SW 1271 (cell line): ENCODE measurements around the gene USP46.

Experiments
- DNase-seq, 2 experiments: peaks; one replicate each; lab custom pipeline; 2025; lab: John Stamatoyannopoulos, UW

Gene USP46

GRCh38 chr4:52573551-52573950 is 85.5 kb downstream of the USP46 start:
- DNase-seq: no peak

- no peak for DNase-seq
Observed at GRCh38 chr4:52572936-52573485, 86.1 kb downstream of the USP46 start.

GRCh38 chr4:52568351-52568750 is 90.8 kb downstream of the USP46 start:
- no peak for DNase-seq

DNA sequence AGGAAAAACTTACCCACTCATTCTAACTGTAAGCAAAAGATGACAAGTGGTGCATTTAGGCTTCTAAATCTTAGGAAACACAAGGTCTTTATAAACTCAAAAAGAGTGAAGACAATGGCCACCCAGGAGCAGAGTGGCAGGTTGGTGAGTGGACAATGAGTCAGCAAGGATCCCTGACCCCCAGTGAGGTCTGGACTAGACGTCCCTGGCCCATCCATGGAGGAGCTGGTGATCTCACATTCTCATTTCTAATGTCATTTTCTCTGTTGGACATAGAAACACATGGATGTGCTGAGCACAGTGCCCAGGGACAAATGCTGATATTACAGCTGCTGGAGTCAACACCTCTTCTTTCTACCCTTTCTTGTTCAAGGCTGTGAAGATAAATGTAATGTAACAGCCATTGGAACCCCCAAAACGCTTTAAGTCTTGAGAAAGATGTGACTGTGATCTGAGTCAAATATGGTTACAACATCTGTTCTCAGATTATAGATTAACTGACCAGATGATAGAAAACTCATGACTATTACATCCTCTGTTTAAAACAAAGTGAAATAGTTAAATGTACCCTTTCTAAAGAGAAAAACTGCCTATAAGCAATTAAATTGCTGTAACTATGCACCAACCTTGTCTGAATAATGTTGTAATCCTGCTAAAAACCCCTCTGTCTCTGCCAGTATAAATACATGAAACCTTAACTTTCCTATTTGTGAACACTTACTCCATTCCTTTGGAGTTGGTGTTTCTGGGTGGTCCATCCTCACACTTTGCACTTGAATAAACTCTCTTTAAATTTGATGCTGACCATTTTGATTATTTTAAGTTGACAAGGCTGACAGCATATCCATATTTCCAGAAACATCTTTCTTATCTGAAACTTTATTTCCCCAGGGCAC is 92.7 kb downstream of the USP46 start:
- DNase-seq: no peak

DNA sequence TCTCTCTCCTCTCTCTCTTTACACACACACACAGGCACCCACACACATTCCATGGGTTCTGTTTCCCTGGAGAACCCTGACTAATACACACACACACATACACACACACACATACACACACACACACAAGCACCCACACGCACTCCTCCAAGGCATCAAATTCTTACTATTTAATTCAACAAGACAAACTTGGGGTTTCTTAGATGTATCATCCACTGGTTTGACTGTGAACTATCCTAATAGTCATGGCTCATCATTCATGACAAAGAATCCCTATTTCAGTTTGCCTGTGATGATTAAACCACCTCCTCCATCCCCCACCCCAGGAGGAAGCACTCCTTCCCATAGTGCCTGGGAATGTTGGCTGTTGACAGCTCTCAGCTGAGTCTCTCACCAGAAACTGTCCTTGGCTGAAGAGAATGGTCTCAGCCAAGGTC is 98.2 kb downstream of the USP46 start:
- no peak for DNase-seq

DNA sequence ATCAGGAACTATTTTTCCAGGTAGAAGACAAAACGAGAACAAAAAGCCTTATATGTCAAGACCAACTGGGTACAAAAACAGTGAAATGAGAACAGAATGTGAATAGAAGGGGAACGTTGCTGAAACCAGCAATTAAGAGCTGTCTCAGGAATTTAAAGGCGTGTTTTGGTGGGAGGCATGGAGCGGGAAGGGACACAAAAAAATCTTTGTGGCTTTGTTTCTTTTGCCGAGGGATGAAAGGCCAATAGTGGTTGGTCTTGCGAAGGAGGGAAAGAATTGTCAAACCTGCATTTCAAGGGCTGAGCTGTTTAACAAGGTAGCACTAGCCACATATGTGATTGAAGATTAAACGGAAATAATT is 103.8 kb downstream of the USP46 start:
- no peak for DNase-seq

- DNase-seq: no peak
Observed at GRCh38 chr4:52554612-52555355, 104.3 kb downstream of the USP46 start.

DNA sequence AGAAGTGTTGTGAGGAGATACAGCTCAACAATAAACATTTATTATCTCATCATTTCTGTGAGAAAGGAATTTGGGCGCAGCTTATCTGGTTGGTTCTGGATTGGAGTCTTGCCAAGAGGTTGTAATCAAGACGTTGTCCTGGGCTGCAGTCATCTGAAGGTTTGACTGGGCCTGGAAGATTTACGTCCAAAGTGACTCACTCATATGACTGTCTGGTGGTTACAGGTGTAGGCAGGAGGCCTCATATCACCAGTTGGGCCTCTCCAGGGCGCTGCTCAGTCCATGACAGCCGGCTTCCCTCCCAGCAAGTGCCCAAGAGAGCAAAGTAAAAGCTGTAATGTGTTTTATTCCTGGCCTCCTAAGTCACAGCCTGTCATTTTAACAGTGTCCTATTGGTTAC is 106.3 kb downstream of the USP46 start:
- DNase-seq: no peak

DNA sequence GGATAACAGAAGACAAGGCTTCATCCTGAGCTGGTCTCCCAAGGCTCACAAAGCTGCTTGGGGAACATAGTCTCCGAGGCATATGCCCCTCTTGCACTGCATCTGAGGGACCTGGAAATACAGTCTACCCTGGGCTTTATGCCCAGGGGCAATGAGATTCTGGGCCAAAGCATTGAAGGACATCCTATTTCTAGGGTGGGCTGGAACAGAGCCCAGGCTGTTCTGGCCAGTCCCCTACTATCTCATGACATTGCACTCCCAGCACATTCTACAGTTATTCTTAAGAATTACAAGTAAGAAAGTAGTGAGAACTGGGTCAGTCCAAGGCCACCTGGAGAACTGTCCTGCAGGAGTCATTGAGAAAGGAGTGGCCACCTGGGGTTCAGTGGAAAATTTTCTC is 107.6 kb downstream of the USP46 start:
- DNase-seq: no peak

GRCh38 chr4:52550186-52550585 is 108.9 kb downstream of the USP46 start:
- DNase-seq: no peak

GRCh38 chr4:52548818-52549570 is 110.1 kb downstream of the USP46 start:
- no peak for DNase-seq

DNA sequence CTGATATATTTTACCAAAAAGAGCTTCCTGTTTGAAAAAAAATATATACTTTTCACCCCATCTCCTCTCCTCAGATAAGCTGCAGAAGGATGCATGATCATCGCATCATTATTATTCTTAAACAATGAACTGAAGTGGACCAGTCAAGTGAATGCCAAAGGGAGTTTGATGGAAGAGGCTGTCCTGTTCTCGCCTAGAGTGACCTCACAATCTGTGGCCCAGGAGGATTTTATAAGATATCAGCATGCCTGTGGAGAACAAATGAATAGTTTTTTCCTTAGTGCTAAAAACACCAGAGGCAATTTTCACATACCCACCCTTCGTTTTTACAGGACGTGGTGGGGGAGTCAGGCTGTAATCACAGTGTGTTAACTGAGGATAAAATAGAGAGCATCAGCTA is 112.7 kb downstream of the USP46 start:
- DNase-seq: no peak

GRCh38 chr4:52545099-52546069 is 113.7 kb downstream of the USP46 start:
- peak in 1 of 2 experiments; percentile 35 for DNase-seq
